Endothelial cell (in vitro differentiated cells): ENCODE data around the gene TSGA10. TPM values are rescaled to one million over a fixed set of nuclear protein-coding genes. Genes with fewer than 3 reads are reported as not detected.
"Not testable (repeated sequence)": the region's sequence is repeated elsewhere in the genome, so short reads cannot be mapped to it uniquely, and the experiment has no call there.

ENCODE experiments used
- DNase-seq: peaks from one replicate; pipeline ENCODE4 v3.0.0; 2021; ENCODE audit warnings: low spot score
- H3K27ac Mint-ChIP-seq: one replicate; pipeline ENCODE4 v1.8.0; 2021; ENCODE audit warnings: mixed read lengths, inconsistent platforms; ENCODE audit not compliant: unreplicated experiment
- H3K27me3 Mint-ChIP-seq: one replicate; pipeline ENCODE4 v1.8.0; 2021; ENCODE audit warnings: mild to moderate bottlenecking, moderate library complexity, mixed read lengths, inconsistent platforms; ENCODE audit not compliant: unreplicated experiment
- H3K36me3 Mint-ChIP-seq: one replicate; pipeline ENCODE4 v1.8.0; 2021; ENCODE audit warnings: mild to moderate bottlenecking, low read depth, mixed read lengths, inconsistent platforms; ENCODE audit not compliant: unreplicated experiment
- H3K4me1 Mint-ChIP-seq: one replicate; pipeline ENCODE4 v1.8.0; 2021; ENCODE audit warnings: mild to moderate bottlenecking, mixed read lengths, inconsistent platforms; ENCODE audit not compliant: unreplicated experiment
- H3K4me3 Mint-ChIP-seq: one replicate; pipeline ENCODE4 v1.8.0; 2021; ENCODE audit warnings: mild to moderate bottlenecking, mixed read lengths, inconsistent platforms; ENCODE audit not compliant: unreplicated experiment
- H3K9me3 Mint-ChIP-seq: one replicate; pipeline ENCODE4 v1.8.0; 2021; ENCODE audit warnings: mixed read lengths, inconsistent platforms; ENCODE audit not compliant: unreplicated experiment
- total RNA-seq: library from RNA; stranded (reverse); fragmentation: NEBNext Ultra II Directional; extraction: Animal tissue kit (Norgen Biotek cat#: 25700); gene quantifications from one replicate; pipeline ENCODE4 v1.2.1, GENCODE V29; 2021; ENCODE audit not compliant: unreplicated experiment
- TF ChIP-seq, protein P1 (sequence below): fragments of 200-600 bp; sonication (generic); IDR thresholded peaks from one replicate; pipeline ENCODE4 v1.5.0; 2021; ENCODE audit warnings: antibody characterized with exemption; ENCODE audit not compliant: unreplicated experiment

TSGA10 gene
- total RNA-seq, 1 donor from 2014 or later: 4.2 TPM

- Mint-ChIP-seq H3K27ac (no peak overlapping the region), H3K4me3 (no peak overlapping the region), H3K4me1 (no peaks in the 10 kb centered on the region), H3K27me3 (no peaks in the 10 kb centered on the region), H3K9me3 (no peaks in the 10 kb centered on the region), H3K36me3 (no peaks in the 10 kb centered on the region)
- DNase-seq: no peak
- TF ChIP-seq, protein P1, sequence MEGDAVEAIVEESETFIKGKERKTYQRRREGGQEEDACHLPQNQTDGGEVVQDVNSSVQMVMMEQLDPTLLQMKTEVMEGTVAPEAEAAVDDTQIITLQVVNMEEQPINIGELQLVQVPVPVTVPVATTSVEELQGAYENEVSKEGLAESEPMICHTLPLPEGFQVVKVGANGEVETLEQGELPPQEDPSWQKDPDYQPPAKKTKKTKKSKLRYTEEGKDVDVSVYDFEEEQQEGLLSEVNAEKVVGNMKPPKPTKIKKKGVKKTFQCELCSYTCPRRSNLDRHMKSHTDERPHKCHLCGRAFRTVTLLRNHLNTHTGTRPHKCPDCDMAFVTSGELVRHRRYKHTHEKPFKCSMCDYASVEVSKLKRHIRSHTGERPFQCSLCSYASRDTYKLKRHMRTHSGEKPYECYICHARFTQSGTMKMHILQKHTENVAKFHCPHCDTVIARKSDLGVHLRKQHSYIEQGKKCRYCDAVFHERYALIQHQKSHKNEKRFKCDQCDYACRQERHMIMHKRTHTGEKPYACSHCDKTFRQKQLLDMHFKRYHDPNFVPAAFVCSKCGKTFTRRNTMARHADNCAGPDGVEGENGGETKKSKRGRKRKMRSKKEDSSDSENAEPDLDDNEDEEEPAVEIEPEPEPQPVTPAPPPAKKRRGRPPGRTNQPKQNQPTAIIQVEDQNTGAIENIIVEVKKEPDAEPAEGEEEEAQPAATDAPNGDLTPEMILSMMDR: no peak
Measured at GRCh38 chr2:99031481-99031880, 123.3 kb downstream of the TSGA10 start.

DNA sequence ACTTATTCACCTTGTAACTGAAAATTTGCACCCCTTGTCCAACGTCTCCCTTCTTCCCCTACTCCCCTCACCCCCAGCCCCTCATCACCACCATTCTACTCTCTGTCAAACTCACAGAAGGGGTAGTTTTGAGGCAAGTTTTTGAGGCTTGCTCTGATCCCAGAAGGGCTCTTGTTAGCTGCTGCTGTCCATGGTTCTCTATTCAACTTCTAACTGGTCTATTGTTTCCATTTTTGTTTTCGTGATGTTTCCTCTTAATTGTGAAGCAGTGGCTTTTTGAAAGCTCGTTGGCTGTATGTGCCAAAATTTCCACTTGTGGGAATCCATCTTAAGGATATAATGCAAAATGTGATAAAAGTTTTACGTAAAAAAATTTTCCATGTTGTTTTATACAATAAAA, 126.2 kb downstream of the TSGA10 start:
- Mint-ChIP-seq H3K4me1 (no peaks in the 10 kb centered on the region), H3K9me3 (no peaks in the 10 kb centered on the region), H3K4me3 (no peak overlapping the region), H3K27me3 (peaks cover 1% of the 10 kb centered on the region), H3K27ac (no peak overlapping the region), H3K36me3 (no peaks in the 10 kb centered on the region)
- no peak for DNase-seq
- TF ChIP-seq, protein P1: no peak

DNA sequence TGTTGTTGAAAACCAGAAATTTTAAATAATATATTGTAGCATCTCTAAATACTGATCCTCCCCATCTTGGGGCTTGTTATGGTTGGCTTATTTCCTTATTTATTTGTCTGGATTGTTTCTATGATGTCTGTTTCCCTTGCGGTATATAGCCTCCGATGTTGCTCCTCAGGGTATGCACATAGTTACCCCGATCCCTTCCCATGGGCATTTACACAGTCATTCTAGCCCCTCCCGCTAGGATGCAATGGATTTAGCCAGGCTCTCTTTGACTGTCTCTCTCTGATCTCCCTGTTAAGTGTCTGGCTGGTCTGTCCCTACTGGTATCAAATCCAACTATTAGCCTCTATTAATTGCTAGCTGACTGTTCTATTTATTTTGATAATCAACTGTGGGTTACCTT, 126.9 kb downstream of the TSGA10 start:
- Mint-ChIP-seq H3K36me3 (no peaks in the 10 kb centered on the region), H3K4me3 (no peak overlapping the region), H3K9me3 (no peaks in the 10 kb centered on the region), H3K27me3 (peaks cover 1% of the 10 kb centered on the region), H3K27ac (no peak overlapping the region), H3K4me1 (no peaks in the 10 kb centered on the region)
- TF ChIP-seq, protein P1: no peak
- DNase-seq: no peak

DNA sequence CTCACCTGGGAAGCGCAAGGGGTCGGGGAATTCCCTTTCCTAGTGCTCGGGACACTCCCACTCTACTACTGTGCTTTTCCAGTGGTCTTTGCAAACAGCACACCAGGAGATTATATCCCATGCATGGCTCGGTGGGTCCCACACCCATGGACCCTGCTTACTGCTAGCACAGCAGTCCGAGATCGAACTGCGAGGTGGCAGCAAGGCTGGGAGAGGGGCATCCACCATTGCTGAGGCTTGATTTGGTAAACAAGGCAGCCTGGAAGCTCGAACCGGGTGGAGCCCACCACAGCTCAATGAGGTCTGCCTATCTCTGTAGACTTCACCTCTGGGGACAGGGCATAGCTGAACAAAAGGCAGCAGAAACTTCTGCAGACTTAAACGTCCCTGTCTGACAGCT, 154.0 kb downstream of the TSGA10 start:
- no peak for DNase-seq
- TF ChIP-seq, protein P1: no peak
- H3K27me3 Mint-ChIP-seq: peaks cover 1% of the 10 kb centered on the region
- H3K9me3 Mint-ChIP-seq: peaks cover 10% of the 10 kb centered on the region
- H3K27ac Mint-ChIP-seq: no peak overlapping the region
- no peak overlapping the region for H3K4me3 Mint-ChIP-seq
- no peaks in the 10 kb centered on the region for H3K4me1 Mint-ChIP-seq
- H3K36me3 Mint-ChIP-seq: peaks cover 6% of the 10 kb centered on the region

GRCh38 chr2:98988695-98989094, 166.0 kb downstream of the TSGA10 start:
- not testable (repeated sequence) for H3K36me3 Mint-ChIP-seq, H3K4me1 Mint-ChIP-seq, DNase-seq, H3K27ac Mint-ChIP-seq, H3K4me3 Mint-ChIP-seq, H3K27me3 Mint-ChIP-seq, H3K9me3 Mint-ChIP-seq
